ENCODE results near the gene KCTD7. TPM values are rescaled to one million over a fixed set of nuclear protein-coding genes. Genes with fewer than 3 reads are reported as not detected.

KCTD7 gene
- total RNA-seq, 1 experiment from 2014 or later = 5.5 TPM

DNA sequence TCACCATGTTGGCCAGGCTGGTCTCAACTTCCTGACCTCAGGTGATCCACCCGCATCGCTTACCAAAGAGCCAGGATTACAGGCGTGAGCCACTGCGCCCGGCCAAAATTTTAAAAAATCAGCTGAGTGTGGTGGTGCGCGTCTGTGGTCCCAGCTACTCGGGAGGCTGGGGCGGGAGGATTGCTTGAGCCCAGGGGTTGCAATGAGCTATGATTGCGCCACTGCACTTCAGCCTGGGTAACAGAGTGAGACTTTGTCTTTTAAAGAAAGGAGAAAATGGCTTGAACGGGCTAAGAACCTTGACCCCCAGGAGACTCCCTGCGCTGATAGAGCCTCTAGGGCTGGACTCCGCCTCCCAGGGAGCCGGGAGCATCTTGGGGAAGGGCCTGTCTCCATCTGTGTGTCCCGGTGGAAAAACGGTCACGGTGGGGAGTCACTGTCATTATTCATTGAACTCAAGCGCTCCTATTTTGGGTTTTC is 760 bp upstream of the KCTD7 start:
- H3K36me3 Mint-ChIP-seq (ENCODE audit: insufficient read depth, unreplicated experiment) = peaks cover 24% of the 10 kb centered on the region
- no peaks in the 10 kb centered on the region for H3K27me3 Mint-ChIP-seq (ENCODE audit: unreplicated experiment)
- peaks cover 10% of the 10 kb centered on the region for H3K4me1 Mint-ChIP-seq (ENCODE audit: low read depth, unreplicated experiment)
- TF ChIP-seq CTCF (IDR thresholded peaks at IDR 0.05; ENCODE audit: unreplicated experiment) = no peak
- no TSS peak for BruUV-seq (replicated peaks)
- no peaks in the 10 kb centered on the region for H3K9me3 Mint-ChIP-seq (ENCODE audit: low read depth, unreplicated experiment)
- intact Hi-C loops (cut with micrococcal nuclease; ENCODE audit: unreplicated experiment) = no loop called here
- no peak for DNase-seq
- peak overlapping the region; percentile 39 for H3K27ac Mint-ChIP-seq (ENCODE audit: unreplicated experiment)
- CTCF ChIA-PET = interaction anchor here (1.1 kb wide), 1 partner anchor 38 kb away, joined by 3 read pairs; no protein-coding TSS in a partner anchor
- peak overlapping the region; percentile 73 for H3K4me3 Mint-ChIP-seq (ENCODE audit: low read depth, unreplicated experiment)

GRCh38 chr7:66629222-66630062 is 761 bp downstream of the KCTD7 start:
- CTCF ChIA-PET = interaction anchor here (0.6 to 0.7 kb wide), 4 partner anchors 14 to 414 kb away, joined by 3 to 8 read pairs (median 4); no protein-coding TSS in a partner anchor
- H3K9me3 Mint-ChIP-seq (ENCODE audit: low read depth, unreplicated experiment) = no peaks in the 10 kb centered on the region
- H3K27ac Mint-ChIP-seq (ENCODE audit: unreplicated experiment) = no peak overlapping the region
- H3K4me3 Mint-ChIP-seq (ENCODE audit: low read depth, unreplicated experiment) = peak overlapping the region; percentile 73
- no peaks in the 10 kb centered on the region for H3K27me3 Mint-ChIP-seq (ENCODE audit: unreplicated experiment)
- no peak for TF ChIP-seq CTCF (IDR thresholded peaks at IDR 0.05; ENCODE audit: unreplicated experiment)
- no TSS peak for BruUV-seq (replicated peaks)
- DNase-seq = no peak
- peaks cover 24% of the 10 kb centered on the region for H3K36me3 Mint-ChIP-seq (ENCODE audit: insufficient read depth, unreplicated experiment)
- H3K4me1 Mint-ChIP-seq (ENCODE audit: low read depth, unreplicated experiment) = peaks cover 10% of the 10 kb centered on the region
- intact Hi-C loops (cut with micrococcal nuclease; ENCODE audit: unreplicated experiment) = no loop called here

- TF ChIP-seq CTCF (IDR thresholded peaks at IDR 0.05; ENCODE audit: unreplicated experiment) = no peak
- H3K9me3 Mint-ChIP-seq (ENCODE audit: low read depth, unreplicated experiment) = no peaks in the 10 kb centered on the region
- H3K4me3 Mint-ChIP-seq (ENCODE audit: low read depth, unreplicated experiment) = no peak overlapping the region
- BruUV-seq (replicated peaks) = no TSS peak
- no peak overlapping the region for H3K27ac Mint-ChIP-seq (ENCODE audit: unreplicated experiment)
- CTCF ChIA-PET = no interaction called here
- no peak for DNase-seq
- peaks cover 24% of the 10 kb centered on the region for H3K36me3 Mint-ChIP-seq (ENCODE audit: insufficient read depth, unreplicated experiment)
- peaks cover 10% of the 10 kb centered on the region for H3K4me1 Mint-ChIP-seq (ENCODE audit: low read depth, unreplicated experiment)
- H3K27me3 Mint-ChIP-seq (ENCODE audit: unreplicated experiment) = no peaks in the 10 kb centered on the region
- intact Hi-C loops (cut with micrococcal nuclease; ENCODE audit: unreplicated experiment) = no loop called here
Observed at GRCh38 chr7:66630531-66630930, 1.9 kb downstream of the KCTD7 start.

DNA sequence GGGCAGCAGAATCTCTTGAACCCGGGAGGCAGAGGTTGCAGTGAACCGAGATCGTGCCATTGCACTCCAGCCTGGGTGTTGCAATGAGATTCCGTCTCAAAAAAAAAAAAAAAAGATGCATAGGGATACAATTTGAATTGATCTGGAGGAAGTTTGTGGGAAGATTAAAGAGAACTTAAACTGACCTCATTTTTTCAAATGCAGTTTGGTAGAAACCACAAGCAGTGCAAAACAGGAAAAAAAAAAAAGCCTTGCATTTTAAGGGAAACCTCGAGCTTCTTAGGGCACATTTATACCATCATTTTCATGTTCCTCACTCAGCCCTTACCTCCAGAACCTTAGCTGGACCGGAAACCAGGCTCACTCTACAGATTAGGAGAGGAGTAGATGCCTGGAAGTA is 2.8 kb downstream of the KCTD7 start:
- Mint-ChIP-seq H3K4me3 (ENCODE audit: low read depth, unreplicated experiment) (no peak overlapping the region), H3K27ac (ENCODE audit: unreplicated experiment) (no peak overlapping the region), H3K4me1 (ENCODE audit: low read depth, unreplicated experiment) (peaks cover 10% of the 10 kb centered on the region), H3K9me3 (ENCODE audit: low read depth, unreplicated experiment) (no peaks in the 10 kb centered on the region), H3K36me3 (ENCODE audit: insufficient read depth, unreplicated experiment) (peaks cover 24% of the 10 kb centered on the region), H3K27me3 (ENCODE audit: unreplicated experiment) (no peaks in the 10 kb centered on the region)
- intact Hi-C loops (cut with micrococcal nuclease; ENCODE audit: unreplicated experiment) = no loop called here
- TF ChIP-seq CTCF (IDR thresholded peaks at IDR 0.05; ENCODE audit: unreplicated experiment) = no peak
- DNase-seq = no peak
- CTCF ChIA-PET = no interaction called here
- no TSS peak for BruUV-seq (replicated peaks)

Measured in Calu3 (cell line).